Renal cortex interstitium (tissue), 11 donors: ENCODE measurements around the gene IFT25. TPM values are rescaled to one million over a fixed set of nuclear protein-coding genes. Genes with fewer than 3 reads are reported as not detected.
"Not testable (repeated sequence)": the region's sequence is repeated elsewhere in the genome, so short reads cannot be mapped to it uniquely, and the experiment has no call there.

Experiments used
- DNase-seq, 11 donors: peaks; one replicate each; pipeline ENCODE4 v3.0.0-alpha.2; 2013; ENCODE audit warnings: low read depth in 9 of 11, low spot score in 4 of 11; ENCODE audit errors: extremely low read depth in 1 of 11
- polyA plus RNA-seq, 3 donors: library from polyadenylated mRNA; unstranded; fragments of 120-200 nt; gene quantifications; one replicate each; pipeline ENCODE4 v1.2.1, GENCODE V29; 2013; ENCODE audit not compliant: insufficient read length in 3 of 3

Gene IFT25
- polyA plus RNA-seq, 3 donors: 44.7 to 56.1 (median 53.2) TPM

GRCh38 chr1:53899708-53900107 lies 45.8 kb downstream of the IFT25 start:
- no peak for DNase-seq

GRCh38 chr1:53899206-53899628 lies 46.3 kb downstream of the IFT25 start:
- peak; percentile 29 to 71 (median 61) for DNase-seq

GRCh38 chr1:53896635-53897229 lies 48.8 kb downstream of the IFT25 start:
- no peak for DNase-seq

GRCh38 chr1:53895421-53895820 lies 50.1 kb downstream of the IFT25 start:
- no peak for DNase-seq

- DNase-seq: no peak
Measured at GRCh38 chr1:53894644-53895043, 50.9 kb downstream of the IFT25 start.

- no peak for DNase-seq
Measured at GRCh38 chr1:53893999-53894636, 51.4 kb downstream of the IFT25 start, which contains the start of gene DIO1. DIO1 (plus strand) TSS chr1:53894187; CDS start chr1:53894211, 24 bp downstream.

- no peak for DNase-seq
Measured at GRCh38 chr1:53892911-53893310, 52.6 kb downstream of the IFT25 start.

DNA sequence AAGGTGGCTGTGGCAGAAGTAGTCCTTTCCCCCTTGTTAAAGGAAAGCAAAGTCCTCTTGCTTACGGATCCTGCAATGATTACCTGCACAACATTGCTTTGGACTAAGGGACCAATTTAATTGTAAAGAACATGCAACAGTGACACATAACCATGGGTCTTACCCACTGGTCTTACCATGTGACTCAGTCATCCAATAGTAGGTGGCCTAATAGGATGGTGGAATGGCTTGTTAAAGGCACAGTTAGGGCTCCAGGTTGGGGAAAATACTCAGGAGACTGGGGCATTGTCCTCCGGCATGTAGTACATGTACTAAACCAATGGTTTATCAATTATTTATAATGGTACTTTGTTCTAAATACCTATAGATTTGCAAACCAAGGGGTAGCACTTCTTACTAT lies 53.8 kb downstream of the IFT25 start:
- no peak for DNase-seq

- DNase-seq: no peak
Measured at GRCh38 chr1:53891018-53891417, 54.5 kb downstream of the IFT25 start.

- DNase-seq: no peak
Measured at GRCh38 chr1:53890522-53890941, 55.0 kb downstream of the IFT25 start.

GRCh38 chr1:53889304-53890298 lies 55.9 kb downstream of the IFT25 start, which contains the start of gene YIPF1:
YIPF1 (minus strand) TSS chr1:53889797; CDS start chr1:53888937, 860 bp downstream.
- DNase-seq: peak; percentile 60 to 88 (median 78)

DNA sequence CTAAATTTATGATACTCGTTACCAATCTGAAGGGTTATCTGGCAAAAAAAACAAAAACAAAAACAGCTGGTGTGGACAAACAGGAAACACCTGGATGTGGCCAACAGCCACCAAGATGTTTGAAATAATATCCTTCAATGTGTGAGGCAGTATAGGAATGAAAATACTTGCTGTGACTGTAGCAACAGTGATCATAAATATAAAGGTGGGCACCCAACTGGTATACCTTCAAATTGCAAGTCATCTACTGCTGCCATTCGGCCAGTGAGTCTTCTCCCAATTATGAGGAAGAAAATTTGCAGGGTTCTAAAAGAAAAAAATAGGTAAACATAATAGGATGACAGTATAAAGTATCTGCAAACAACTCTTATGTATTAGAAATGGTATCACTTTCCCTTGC lies 56.8 kb downstream of the IFT25 start:
- no peak for DNase-seq

DNA sequence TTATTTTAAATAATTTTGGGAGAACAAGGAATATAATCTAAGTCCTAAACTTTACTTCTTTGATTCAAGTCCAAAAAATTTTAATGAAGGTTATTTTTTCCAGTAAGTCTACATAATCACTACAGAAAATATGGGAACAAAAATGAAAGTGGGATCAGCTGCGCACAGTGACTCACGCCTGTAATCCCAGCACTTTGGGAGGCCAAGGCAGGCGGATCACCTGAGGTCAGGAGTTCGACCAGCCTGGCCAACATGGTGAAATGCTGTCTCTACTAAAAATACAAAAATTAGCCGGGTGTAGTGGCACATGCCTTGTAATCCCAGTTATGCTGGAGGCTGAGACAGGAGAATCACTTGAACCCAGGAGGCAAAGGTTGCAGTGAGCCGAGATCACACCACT lies 61.9 kb downstream of the IFT25 start:
- not testable (repeated sequence) for DNase-seq

DNA sequence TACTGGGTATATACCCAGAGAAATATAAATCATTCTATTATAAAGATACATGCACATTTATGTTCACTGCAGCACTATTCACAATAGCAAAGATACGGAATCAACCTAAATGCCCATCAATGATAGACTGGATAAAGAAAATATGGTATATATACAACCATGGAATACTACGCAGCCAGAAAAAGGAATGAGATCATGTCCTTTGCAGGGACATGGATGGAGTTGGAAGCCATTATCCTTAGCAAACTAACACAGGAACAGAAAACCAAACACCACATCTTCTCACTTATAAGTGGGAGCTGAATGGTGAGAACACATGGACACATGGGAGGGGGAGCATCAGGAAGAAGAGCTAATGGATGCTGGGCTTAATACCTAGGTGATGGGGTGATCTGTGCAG lies 63.6 kb downstream of the IFT25 start:
- DNase-seq: not testable (repeated sequence)

DNA sequence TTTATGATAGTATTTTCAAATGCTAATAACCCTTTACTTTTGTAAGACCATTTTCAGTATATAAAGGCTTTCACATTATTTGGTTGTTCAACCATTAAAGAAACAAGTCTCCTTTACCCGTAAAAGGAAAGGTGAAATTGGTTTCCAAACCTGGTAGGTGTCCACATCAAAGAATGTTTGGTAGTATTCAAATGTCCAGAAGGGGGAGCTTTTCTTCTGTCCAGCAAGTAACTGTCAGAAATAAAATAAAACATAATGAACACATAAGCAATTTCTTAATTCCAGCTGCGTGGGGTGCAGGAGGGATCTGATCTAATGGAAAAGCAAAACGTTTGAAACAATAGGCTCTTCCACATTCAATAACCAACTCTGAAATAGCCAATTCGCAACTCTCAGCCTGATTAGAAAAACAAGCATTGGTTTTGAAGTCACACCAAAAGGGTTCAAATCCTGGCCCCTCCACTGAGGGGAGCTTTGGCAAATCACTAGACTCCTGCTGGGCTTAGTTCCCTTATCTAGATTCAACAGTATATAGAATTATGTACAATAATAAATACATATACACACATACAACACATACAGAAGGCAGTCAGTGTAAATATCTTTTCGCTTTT lies 66.9 kb downstream of the IFT25 start:
- peak in 2 of 11 donors; percentile 25 to 33 for DNase-seq

DNA sequence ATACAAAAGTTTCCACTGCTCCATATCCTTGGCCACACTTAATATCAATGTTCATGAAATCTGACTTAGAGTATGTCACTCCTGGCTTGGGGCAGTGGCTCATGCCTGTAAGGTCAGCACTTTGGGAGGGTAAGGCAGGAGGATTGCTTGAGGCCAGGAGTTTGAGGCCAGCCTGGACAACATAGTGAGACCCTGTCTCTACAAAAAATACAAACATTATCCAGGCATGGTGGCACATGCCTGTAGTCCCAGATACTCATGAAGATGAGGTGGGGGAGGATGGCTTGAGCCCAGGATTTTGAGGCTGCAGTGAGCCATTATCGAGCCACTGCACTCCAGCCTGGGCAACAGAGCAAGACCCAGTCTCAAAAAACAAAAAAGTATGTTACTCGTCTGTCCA lies 70.3 kb downstream of the IFT25 start:
- not testable (repeated sequence) for DNase-seq

DNA sequence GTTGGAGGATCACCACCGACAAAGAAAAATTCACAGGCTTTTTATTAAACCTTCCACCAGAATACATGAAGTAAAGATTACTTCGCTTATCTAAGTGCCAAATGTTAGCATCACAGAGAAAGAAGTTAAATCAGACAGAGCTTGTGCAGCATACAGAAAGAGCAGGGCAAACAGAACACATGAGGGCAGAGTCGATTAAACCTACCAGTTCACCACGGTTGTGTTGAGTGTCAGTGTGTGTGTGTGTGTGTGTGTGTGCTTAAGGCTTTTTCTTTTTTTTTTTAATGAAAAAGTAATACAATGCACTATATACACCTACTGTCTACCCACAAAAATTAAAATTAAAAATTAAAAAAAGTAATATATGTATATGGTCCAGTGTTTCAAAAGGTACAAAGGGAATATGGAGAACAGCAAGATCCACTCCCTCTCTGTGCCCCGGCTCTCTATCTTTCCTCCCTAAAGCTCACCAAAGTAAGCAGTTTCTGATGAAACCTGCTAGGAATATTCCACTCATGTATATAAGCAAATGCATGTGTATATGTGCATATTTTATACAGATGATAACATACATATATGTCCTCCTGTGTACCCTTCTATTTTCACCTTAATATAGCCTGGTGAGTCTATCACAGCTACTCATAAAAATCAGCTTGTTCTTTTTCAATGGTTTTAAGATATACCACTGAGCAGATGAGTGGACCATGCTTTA lies 73.6 kb downstream of the IFT25 start:
- no peak for DNase-seq
